DMS79 treated with DMSO at 0.1 percent for 48 hours (cell line): ENCODE results near the gene ZNF574.

ENCODE experiments used
- DNase-seq: peaks from one replicate; lab custom pipeline; 2025; lab: John Stamatoyannopoulos, UW

Gene ZNF574

DNA sequence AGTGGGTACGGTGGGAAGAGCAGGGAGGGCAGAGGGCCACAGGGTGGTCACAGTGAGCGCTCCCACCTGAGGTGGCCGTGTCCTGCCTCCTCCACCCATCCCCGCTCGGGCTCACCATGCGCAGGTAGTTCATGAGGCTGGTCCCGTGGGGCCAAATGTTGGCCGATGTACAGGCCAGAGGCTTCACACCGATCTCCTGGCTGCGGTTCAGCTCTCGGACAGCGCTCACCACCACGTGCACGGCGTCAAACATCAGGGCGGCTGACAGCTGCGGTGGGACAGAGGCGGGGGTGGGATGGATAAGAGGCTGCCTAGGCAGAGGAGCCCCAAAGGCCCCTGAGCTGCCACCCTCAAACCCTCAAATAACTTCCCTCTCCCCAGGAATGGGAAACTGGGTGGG is 21.8 kb upstream of the ZNF574 start:
- no peak for DNase-seq

GRCh38 chr19:42057846-42058245 is 18.1 kb upstream of the ZNF574 start:
- DNase-seq, result no peak

DNA sequence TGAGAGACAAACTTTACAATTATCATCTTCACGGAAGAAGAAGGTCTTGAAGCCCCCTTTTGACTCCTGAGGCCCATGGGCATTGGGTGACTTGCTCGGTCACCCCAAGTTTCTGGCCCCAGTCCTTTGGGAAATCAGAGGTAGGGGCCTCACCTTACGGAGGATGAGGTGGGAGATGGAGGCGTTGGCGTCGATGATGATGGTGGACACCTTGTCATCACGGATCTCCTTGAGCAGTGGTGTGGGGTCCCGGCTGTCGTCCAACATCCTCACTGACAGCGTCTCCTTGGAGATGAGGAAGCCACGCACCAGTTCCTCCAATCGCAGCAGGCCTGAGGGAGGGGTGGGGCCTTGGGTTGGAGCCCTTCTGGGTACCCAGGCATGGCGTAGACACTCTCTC is 16.8 kb upstream of the ZNF574 start:
- no peak for DNase-seq

DNA sequence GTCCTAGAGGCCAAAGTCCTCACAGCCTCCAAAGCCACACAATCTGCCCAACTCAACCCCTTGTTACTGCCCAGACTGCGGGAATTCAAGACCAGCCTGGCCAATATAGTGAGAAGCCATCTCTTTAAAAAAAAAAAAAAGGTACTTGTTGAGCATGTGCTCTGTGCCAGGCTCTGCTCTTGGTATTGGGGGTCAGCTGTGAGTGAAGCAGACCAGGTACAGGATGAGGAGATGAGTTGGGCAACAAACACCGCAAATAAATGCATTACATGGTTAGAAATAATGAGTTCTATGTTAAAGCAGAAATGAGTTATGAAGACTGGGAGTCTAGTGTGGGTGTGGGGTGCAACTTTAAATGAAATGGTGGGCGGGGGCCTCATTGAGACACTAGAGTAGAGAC is 15.8 kb upstream of the ZNF574 start:
- DNase-seq, result no peak

DNA sequence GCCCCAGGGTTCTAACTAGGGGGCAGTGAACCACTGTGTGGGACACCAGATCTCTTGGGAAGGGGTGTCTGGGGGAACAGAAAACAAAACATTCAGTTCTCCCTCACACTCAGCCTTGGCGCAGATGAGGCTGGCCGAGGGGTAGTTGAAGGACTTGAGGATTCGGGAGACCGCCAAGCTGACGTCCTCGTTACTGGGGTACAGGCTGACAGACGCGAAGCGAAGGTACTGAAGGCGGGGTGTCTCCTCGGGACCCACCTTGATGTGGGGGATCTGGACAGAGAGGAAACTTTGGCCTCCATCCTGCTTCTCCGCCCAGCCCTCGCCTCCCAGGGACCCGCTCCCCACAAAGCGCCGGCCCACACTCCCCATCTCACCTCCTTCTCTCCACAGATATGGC is 13.6 kb upstream of the ZNF574 start:
- no peak for DNase-seq

GRCh38 chr19:42064432-42064831 is 11.5 kb upstream of the ZNF574 start:
- DNase-seq, result no peak

DNA sequence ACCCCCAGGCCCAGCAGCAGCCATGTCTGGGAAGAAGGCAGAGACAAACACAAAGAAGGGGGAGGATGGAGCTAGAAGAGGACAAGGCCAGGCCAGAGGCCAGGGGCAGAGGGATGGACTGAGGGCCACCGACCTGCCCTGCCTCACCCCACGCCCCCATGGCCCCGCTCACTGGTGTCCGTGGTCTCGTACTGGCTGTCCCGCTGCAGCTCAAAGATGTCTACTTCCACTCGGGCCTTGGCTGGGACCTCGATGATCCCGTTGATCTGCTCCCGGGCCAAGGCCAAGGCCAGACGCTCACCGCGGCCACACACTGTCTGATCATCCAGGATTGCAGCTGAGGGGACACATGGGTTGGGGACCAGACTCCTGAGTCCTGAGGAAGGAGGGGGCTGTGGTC is 10.9 kb upstream of the ZNF574 start:
- no peak for DNase-seq

GRCh38 chr19:42065511-42065910 is 10.5 kb upstream of the ZNF574 start:
- no peak for DNase-seq

- DNase-seq, result peak; percentile 40
Observed at GRCh38 chr19:42066075-42066754, 9.8 kb upstream of the ZNF574 start.

DNA sequence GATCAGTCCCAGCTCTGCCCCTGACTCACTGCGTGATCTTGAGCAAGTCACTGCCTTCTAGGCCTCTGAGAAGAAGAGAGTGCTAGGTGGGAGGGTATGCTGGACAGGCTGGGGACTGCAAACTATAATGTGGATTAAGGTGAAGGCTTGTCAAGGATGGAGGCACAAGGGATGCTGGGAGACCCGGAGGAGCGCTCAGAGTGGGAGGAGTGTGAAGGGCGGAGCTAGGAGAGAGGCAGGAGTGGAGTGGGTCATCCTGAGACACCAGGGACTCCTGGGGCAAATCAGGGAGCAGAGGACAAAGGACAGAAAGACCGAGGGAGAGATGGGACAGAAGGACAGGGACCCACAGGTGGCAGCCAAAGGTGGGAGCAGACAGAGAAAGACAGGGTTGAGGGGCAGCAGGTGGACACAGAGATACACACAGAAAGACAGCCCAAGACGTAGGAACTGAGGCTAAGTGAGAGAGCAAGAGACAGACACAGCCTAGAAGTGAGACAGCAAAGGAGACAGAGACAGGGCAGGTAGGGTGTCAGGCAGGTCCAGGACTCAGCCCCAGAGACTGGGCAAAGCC is 8.6 kb upstream of the ZNF574 start:
- no peak for DNase-seq

GRCh38 chr19:42068361-42068755 is 7.6 kb upstream of the ZNF574 start:
- DNase-seq, result no peak

GRCh38 chr19:42068756-42069571 is 7.0 kb upstream of the ZNF574 start:
- DNase-seq, result peak; percentile 18

GRCh38 chr19:42069619-42070351 is 6.2 kb upstream of the ZNF574 start, which contains the start of gene GRIK5:
TSS of gene GRIK5 (minus strand) at chr19:42070206. CDS start at chr19:42065770, 4,436 bp downstream.
- peak; percentile 58 for DNase-seq

DNA sequence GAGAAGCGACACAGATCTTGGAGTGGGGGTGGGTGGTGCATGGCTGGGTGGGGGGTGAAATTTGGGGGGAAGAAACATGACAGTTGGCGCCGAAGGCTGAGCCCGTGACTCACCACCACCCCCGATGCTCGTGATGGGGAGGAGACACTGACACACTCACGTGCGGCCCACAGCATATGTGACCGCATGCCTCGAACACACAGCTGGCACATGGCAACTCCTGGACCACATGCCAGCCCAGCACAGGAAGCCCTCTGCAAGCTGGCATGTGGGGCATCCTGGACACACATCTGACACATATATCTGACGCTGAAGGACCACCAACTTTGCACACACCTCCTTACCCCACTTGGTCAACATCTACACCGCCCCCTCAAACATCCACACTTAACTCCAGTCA is 4.7 kb upstream of the ZNF574 start:
- DNase-seq, result no peak

GRCh38 chr19:42074513-42075363 is 1.2 kb upstream of the ZNF574 start:
- no peak for DNase-seq

- DNase-seq, result peak; percentile 73
Observed at GRCh38 chr19:42075364-42075615, 676 bp upstream of the ZNF574 start.

DNA sequence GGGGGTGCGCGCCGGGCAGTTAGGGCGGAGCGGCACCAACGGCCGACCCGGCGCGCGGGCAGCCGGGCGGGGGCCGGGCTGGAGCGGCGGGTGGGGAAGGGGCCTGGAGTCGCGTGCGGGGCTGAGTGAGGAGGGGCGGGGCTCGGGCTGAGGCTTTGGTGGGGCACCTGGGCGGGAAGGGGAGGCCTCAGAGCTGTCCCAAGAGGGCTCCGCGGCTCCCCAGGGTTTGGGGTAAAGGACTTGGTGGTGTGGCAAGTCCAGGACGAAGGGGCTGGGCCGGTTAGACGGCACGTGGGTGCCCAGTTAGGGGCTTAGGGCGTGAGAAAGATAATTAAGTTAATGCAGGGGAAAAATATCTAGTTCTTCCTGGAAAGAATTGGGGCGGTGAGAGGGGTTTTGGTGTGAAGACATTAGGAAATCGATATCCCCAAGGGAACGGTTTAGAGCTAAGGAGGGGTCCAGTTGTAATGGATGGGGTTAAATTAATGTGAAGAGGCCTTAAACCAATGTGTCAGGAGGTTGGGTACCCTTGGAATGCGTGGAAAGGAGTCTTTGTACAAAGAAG is 496 bp downstream of the ZNF574 start:
- no peak for DNase-seq

- no peak for DNase-seq
Observed at GRCh38 chr19:42078058-42078457, 2.1 kb downstream of the ZNF574 start.

DNA sequence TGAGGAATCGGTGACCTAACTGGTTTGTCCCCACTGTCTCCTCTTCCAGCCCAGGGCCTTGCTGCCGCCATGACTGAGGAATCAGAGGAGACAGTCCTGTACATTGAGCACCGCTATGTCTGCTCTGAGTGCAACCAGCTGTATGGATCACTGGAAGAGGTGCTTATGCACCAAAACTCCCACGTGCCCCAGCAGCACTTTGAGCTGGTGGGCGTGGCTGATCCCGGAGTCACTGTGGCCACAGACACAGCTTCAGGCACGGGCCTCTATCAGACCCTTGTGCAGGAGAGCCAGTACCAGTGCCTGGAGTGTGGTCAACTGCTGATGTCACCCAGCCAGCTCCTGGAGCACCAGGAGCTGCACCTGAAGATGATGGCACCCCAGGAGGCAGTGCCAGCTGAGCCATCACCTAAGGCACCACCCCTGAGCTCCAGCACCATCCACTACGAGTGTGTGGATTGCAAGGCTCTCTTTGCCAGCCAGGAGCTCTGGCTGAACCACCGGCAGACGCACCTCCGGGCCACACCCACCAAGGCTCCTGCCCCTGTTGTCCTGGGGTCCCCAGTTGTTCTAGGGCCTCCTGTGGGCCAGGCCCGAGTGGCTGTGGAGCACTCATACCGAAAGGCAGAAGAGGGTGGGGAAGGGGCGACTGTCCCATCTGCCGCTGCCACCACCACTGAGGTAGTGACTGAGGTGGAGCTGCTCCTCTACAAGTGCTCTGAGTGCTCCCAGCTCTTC is 2.7 kb downstream of the ZNF574 start:
- DNase-seq, result no peak

- no peak for DNase-seq
Observed at GRCh38 chr19:42079276-42079669, 3.3 kb downstream of the ZNF574 start.
